Transverse colon (tissue), 4 donors: ENCODE results near the gene CGB1. TPM values are rescaled to one million over a fixed set of nuclear protein-coding genes. Genes with fewer than 3 reads are reported as not detected.

Source experiments
- DNase-seq: peaks from one replicate; pipeline ENCODE4 v3.0.0-alpha.2; 2019
- H3K27ac ChIP-seq, 4 donors: fragments of 200-600 bp; sonication (generic); 2 replicates each; pipeline ENCODE4 v1.5.1; 2016 to 2018; ENCODE audit warnings: inconsistent platforms in 4 of 4
- H3K27me3 ChIP-seq: fragments of 200-600 bp; sonication (generic); 2 replicates; pipeline ENCODE4 v1.5.1; 2017; ENCODE audit warnings: inconsistent platforms
- H3K36me3 ChIP-seq, 4 donors: fragments of 200-600 bp; sonication (generic); 2 replicates each; pipeline ENCODE4 v1.5.1; 2017 to 2019; ENCODE audit warnings: inconsistent platforms in 4 of 4
- H3K4me1 ChIP-seq, 4 donors: fragments of 200-600 bp; sonication (generic); 2 replicates each; pipeline ENCODE4 v1.5.1; 2017 to 2020; ENCODE audit warnings: inconsistent platforms in 4 of 4
- H3K4me3 ChIP-seq, 4 donors: fragments of 200-600 bp; sonication (generic); 1 replicate in 1 of 4; 2 replicates in 3 of 4; pipeline versions ENCODE4 v1.5.1 to v1.6.1; 2017 to 2019; ENCODE audit warnings: inconsistent platforms in 4 of 4
- H3K9me3 ChIP-seq, 2 donors: fragments of 200-600 bp; sonication (generic); 2 replicates each; pipeline ENCODE4 v1.5.1; 2017 to 2019; ENCODE audit warnings: inconsistent platforms in 2 of 2
- CTCF ChIP-seq, 5 experiments: fragments of 200-600 bp in 3 of 5; fragments of 450-650 bp in 2 of 5; sonication (generic) in 3 of 5; IDR thresholded peaks; 1 replicate in 2 of 5; 2 replicates in 3 of 5; pipeline ENCODE4 v1.5.1; 2016 to 2017; ENCODE audit warnings: antibody characterized with exemption in 5 of 5, inconsistent platforms in 3 of 5, mild to moderate bottlenecking in 2 of 5, moderate library complexity in 1 of 5
- EP300 ChIP-seq: sonication (generic); formaldehyde crosslinking; IDR thresholded peaks from one replicate; pipeline ENCODE4 v1.6.1; 2017; ENCODE audit warnings: antibody characterized with exemption, low read depth
- POLR2A ChIP-seq: fragments of 450-650 bp; IDR thresholded peaks from one replicate; pipeline ENCODE4 v1.6.1; 2016; ENCODE audit warnings: antibody characterized with exemption, mild to moderate bottlenecking, moderate library complexity
- POLR2AphosphoS5 ChIP-seq, 3 donors: sonication (generic); formaldehyde crosslinking; IDR thresholded peaks; one replicate each; pipeline ENCODE4 v1.6.1; 2016; ENCODE audit warnings: antibody characterized with exemption in 3 of 3
- WGBS, 2 donors: methylation state at CpG; one replicate each; pipeline ENCODE4 v1.1.5; 2018; ENCODE audit warnings: low coverage in 1 of 2; 5-methylcytosine and 5-hydroxymethylcytosine counted together
- in situ Hi-C, 4 donors: fragments of 200-750 bp; cut with MboI; loops; one replicate each; pipeline versions ENCODE4 v1.15.0 to v1.15.1; 2017; ENCODE audit warnings: low sequenced_read_pairs in 3 of 4, low pct_ligation_motif_present in 1 of 4, low pct_unique_long_range_greater_than_20kb in 1 of 4
- intact Hi-C: fragments of 100-400 bp; cut with DNase I; formaldehyde crosslinking; loops from one replicate; pipeline ENCODE4 v1.15.1; 2023; ENCODE audit warnings: low total_unique reads
- total RNA-seq, 4 donors: library from RNA; depleted of rRNA; stranded (reverse); fragments of >200 nt; gene quantifications; one replicate each; pipeline ENCODE4 v1.1.0, GENCODE V29; 2016

CGB1 gene
- total RNA-seq, 4 donors from 2014 or later: not detected

GRCh38 chr19:49014123-49014869 lies 22.4 kb downstream of the CGB1 start:
- Histone ChIP-seq H3K27me3 (peaks cover 15% of the 10 kb centered on the region), H3K4me1 (peaks cover 7 to 21% (median 19%) of the 10 kb centered on the region in 4 donors), H3K9me3 (no peaks in the 10 kb centered on the region), H3K4me3 (no peak overlapping the region), H3K27ac (no peak overlapping the region), H3K36me3 (peaks cover 0 to 14% (median 3%) of the 10 kb centered on the region in 4 donors)
- in situ Hi-C loops (no loop called here), intact Hi-C loops (no loop called here)
- DNase-seq: no peak
- 94% methylated on average over 31 of the region's 32 CpGs; no CpG with 5 or more reads in 1 of the 2 donors for WGBS, 2 donors
- TF ChIP-seq CTCF (IDR thresholded peaks at IDR 0.05) (no peak), POLR2A (no peak), POLR2AphosphoS5 (IDR thresholded peaks at IDR 0.05) (no peak), EP300 (no peak)

- no peaks in the 10 kb centered on the region for H3K27me3 ChIP-seq
- no peaks in the 10 kb centered on the region for H3K9me3 ChIP-seq
- TF ChIP-seq POLR2AphosphoS5 (IDR thresholded peaks at IDR 0.05): no peak
- TF ChIP-seq CTCF (IDR thresholded peaks at IDR 0.05): no peak
- peaks cover 0 to 14% (median 3%) of the 10 kb centered on the region in 4 donors for H3K36me3 ChIP-seq
- 77 to 90% methylated on average over 2 to 12 of the region's 17 CpGs for WGBS, 2 donors
- in situ Hi-C loops (no loop called here), intact Hi-C loops (no loop called here)
- H3K27ac ChIP-seq: no peak overlapping the region
- H3K4me1 ChIP-seq: no peaks in the 10 kb centered on the region
- DNase-seq: no peak
- no peak overlapping the region for H3K4me3 ChIP-seq
Observed at GRCh38 chr19:49011194-49011593, 25.5 kb downstream of the CGB1 start.

- H3K4me1 ChIP-seq: no peaks in the 10 kb centered on the region
- H3K36me3 ChIP-seq: peaks cover 0 to 14% (median 6%) of the 10 kb centered on the region in 4 donors
- H3K27ac ChIP-seq: no peak overlapping the region
- no peak overlapping the region for H3K4me3 ChIP-seq
- TF ChIP-seq POLR2AphosphoS5 (IDR thresholded peaks at IDR 0.05) (no peak), CTCF (IDR thresholded peaks at IDR 0.05) (no peak), EP300 (no peak), POLR2A (no peak)
- no peaks in the 10 kb centered on the region for H3K9me3 ChIP-seq
- no peak for DNase-seq
- H3K27me3 ChIP-seq: no peaks in the 10 kb centered on the region
- intact Hi-C loops: no loop called here
- WGBS, 2 donors: 88 to 90% methylated on average over 7 to 18 of the region's 18 CpGs
- in situ Hi-C loops: no loop called here
Observed at GRCh38 chr19:49010453-49010852, 26.2 kb downstream of the CGB1 start.

- H3K36me3 ChIP-seq: peaks cover 0 to 19% (median 9%) of the 10 kb centered on the region in 4 donors
- H3K27me3 ChIP-seq: no peaks in the 10 kb centered on the region
- intact Hi-C loops: no loop called here
- TF ChIP-seq POLR2A (no peak), POLR2AphosphoS5 (IDR thresholded peaks at IDR 0.05) (no peak), EP300 (no peak), CTCF (IDR thresholded peaks at IDR 0.05) (no peak)
- DNase-seq: no peak
- H3K4me3 ChIP-seq: no peak overlapping the region
- no peaks in the 10 kb centered on the region for H3K9me3 ChIP-seq
- 97% methylated on average over 18 of the region's 18 CpGs; no CpG with 5 or more reads in 1 of the 2 donors for WGBS, 2 donors
- H3K4me1 ChIP-seq: no peaks in the 10 kb centered on the region
- H3K27ac ChIP-seq: no peak overlapping the region
- in situ Hi-C loops: no loop called here
Observed at GRCh38 chr19:49009828-49010227, 26.9 kb downstream of the CGB1 start.
